ENCODE measurements around the gene SMAGP. TPM values are rescaled to one million over a fixed set of nuclear protein-coding genes. Genes with fewer than 3 reads are reported as not detected.

SMAGP gene
- total and polyA plus RNA-seq, 2 of the 13 experiments (the other 11 are each of a cell fraction or from before 2014, with no cell fraction given): 9.2 TPM

GRCh38 chr12:51270067-51270950 is at the start of gene SMAGP (continued):
- TF ChIP-seq ZKSCAN8 (CRISPR knock-in tag; IDR thresholded peaks at IDR 0.05; ENCODE audit: borderline replicate concordance) (no peak), HNF1B (CRISPR knock-in tag; IDR thresholded peaks at IDR 0.05) (no peak), TCF7 (IDR thresholded peaks at IDR 0.05; ENCODE audit: low read depth) (no peak), ZNF382 (CRISPR knock-in tag; IDR thresholded peaks at IDR 0.05; ENCODE audit: borderline replicate concordance) (no peak), ETV5 (CRISPR knock-in tag; IDR thresholded peaks at IDR 0.05; ENCODE audit: borderline replicate concordance) (no peak), GPBP1L1 (CRISPR knock-in tag; IDR thresholded peaks at IDR 0.05) (no peak), MZF1 (CRISPR knock-in tag; IDR thresholded peaks at IDR 0.05; ENCODE audit: borderline replicate concordance) (no peak), ZNF713 (CRISPR knock-in tag; IDR thresholded peaks at IDR 0.05) (no peak), RFX1 (IDR thresholded peaks at IDR 0.05) (no peak), ZNF431 (CRISPR knock-in tag; IDR thresholded peaks at IDR 0.05; ENCODE audit: borderline replicate concordance, low read depth) (0 out of 2 replicates have a peak, but pooled peaks have one; percentile 39), ATF2 (CRISPR knock-in tag; IDR thresholded peaks at IDR 0.05) (no peak), ZNF124 (CRISPR knock-in tag; IDR thresholded peaks at IDR 0.05) (no peak), DMAP1 (CRISPR knock-in tag; IDR thresholded peaks at IDR 0.05) (no peak), SMAD9 (CRISPR knock-in tag; IDR thresholded peaks at IDR 0.05) (no peak), FOSL1 (CRISPR knock-in tag; IDR thresholded peaks at IDR 0.05; ENCODE audit: borderline replicate concordance) (no peak), ZBTB20 (CRISPR knock-in tag; IDR thresholded peaks at IDR 0.05; ENCODE audit: borderline replicate concordance, low read depth) (0 out of 2 replicates have a peak, but pooled peaks have one; percentile 8), ZSCAN21 (CRISPR knock-in tag; IDR thresholded peaks at IDR 0.05; ENCODE audit: borderline replicate concordance) (0 out of 2 replicates have a peak, but pooled peaks have one; percentile 0), HNRNPK (IDR thresholded peaks at IDR 0.05; ENCODE audit: low read depth, low read length, poor library complexity, severe bottlenecking) (no peak), ZBTB34 (CRISPR knock-in tag; IDR thresholded peaks at IDR 0.05) (no peak), ZBTB46 (CRISPR knock-in tag; IDR thresholded peaks at IDR 0.05; ENCODE audit: borderline replicate concordance) (no peak), GTF3A (CRISPR knock-in tag; conservative IDR thresholded peaks at IDR 0.05) (no peak)

All from HepG2 (cell line).